Progenitor cell of endocrine pancreas (in vitro differentiated cells): ENCODE results near the gene SLCO1B3. TPM values are rescaled to one million over a fixed set of nuclear protein-coding genes. Genes with fewer than 3 reads are reported as not detected.

Source experiments
- DNase-seq: peaks from one replicate; pipeline ENCODE4 v3.0.0; 2021; ENCODE audit warnings: low spot score; ENCODE audit not compliant: unreplicated experiment
- H3K27ac Mint-ChIP-seq: 2 replicates; pipeline ENCODE4 v1.8.0; 2021; ENCODE audit warnings: mild to moderate bottlenecking, moderate library complexity, mixed read lengths
- H3K27me3 Mint-ChIP-seq: 2 replicates; pipeline ENCODE4 v1.8.0; 2021; ENCODE audit warnings: mixed read lengths
- H3K36me3 Mint-ChIP-seq: 2 replicates; pipeline ENCODE4 v1.8.0; 2022; ENCODE audit warnings: mixed read lengths; ENCODE audit not compliant: insufficient read depth
- H3K4me1 Mint-ChIP-seq: 2 replicates; pipeline ENCODE4 v1.8.0; 2021; ENCODE audit warnings: low read depth, mixed read lengths
- H3K4me3 Mint-ChIP-seq: 2 replicates; pipeline ENCODE4 v1.8.0; 2021; ENCODE audit warnings: low read depth, mild to moderate bottlenecking, moderate library complexity, mixed read lengths
- H3K9me3 Mint-ChIP-seq: 2 replicates; pipeline ENCODE4 v1.8.0; 2021; ENCODE audit warnings: low read depth, mixed read lengths
- CTCF ChIP-seq: fragments of 200-600 bp; sonication (generic); IDR thresholded peaks from one replicate; pipeline ENCODE4 v1.5.0; 2021; ENCODE audit warnings: antibody characterized with exemption, mild to moderate bottlenecking; ENCODE audit not compliant: unreplicated experiment
- total RNA-seq: library from RNA; stranded (reverse); gene quantifications from 2 replicates; pipeline ENCODE4 v1.2.1, GENCODE V29; 2021

Gene SLCO1B3
- total RNA-seq, 1 donor from 2014 or later = not detected

GRCh38 chr12:20830456-20830855, 20.0 kb downstream of the SLCO1B3 start:
- Mint-ChIP-seq H3K9me3 (peaks cover 3% of the 10 kb centered on the region), H3K27ac (no peak overlapping the region), H3K4me3 (no peak overlapping the region), H3K27me3 (no peaks in the 10 kb centered on the region), H3K36me3 (no peaks in the 10 kb centered on the region), H3K4me1 (peaks cover 14% of the 10 kb centered on the region)
- DNase-seq = no peak
- TF ChIP-seq CTCF = no peak

GRCh38 chr12:20832911-20833310, 22.4 kb downstream of the SLCO1B3 start:
- Mint-ChIP-seq H3K27ac (no peak overlapping the region), H3K4me3 (no peak overlapping the region), H3K27me3 (no peaks in the 10 kb centered on the region), H3K9me3 (peaks cover 7% of the 10 kb centered on the region), H3K4me1 (peaks cover 14% of the 10 kb centered on the region), H3K36me3 (no peaks in the 10 kb centered on the region)
- no peak for TF ChIP-seq CTCF
- DNase-seq = no peak

GRCh38 chr12:20852649-20853048, 42.1 kb downstream of the SLCO1B3 start:
- no peaks in the 10 kb centered on the region for H3K4me1 Mint-ChIP-seq
- DNase-seq = no peak
- H3K9me3 Mint-ChIP-seq = peaks cover 8% of the 10 kb centered on the region
- TF ChIP-seq CTCF = no peak
- H3K4me3 Mint-ChIP-seq = no peak overlapping the region
- no peaks in the 10 kb centered on the region for H3K27me3 Mint-ChIP-seq
- H3K36me3 Mint-ChIP-seq = no peaks in the 10 kb centered on the region
- H3K27ac Mint-ChIP-seq = no peak overlapping the region

GRCh38 chr12:20863056-20863455, 52.6 kb downstream of the SLCO1B3 start:
- Mint-ChIP-seq H3K27ac (no peak overlapping the region), H3K9me3 (no peaks in the 10 kb centered on the region), H3K27me3 (no peaks in the 10 kb centered on the region), H3K4me3 (no peak overlapping the region), H3K36me3 (no peaks in the 10 kb centered on the region), H3K4me1 (no peaks in the 10 kb centered on the region)
- no peak for DNase-seq
- peak; percentile 18 for TF ChIP-seq CTCF

- H3K9me3 Mint-ChIP-seq = peaks cover 3% of the 10 kb centered on the region
- DNase-seq = no peak
- no peak for TF ChIP-seq CTCF
- H3K4me1 Mint-ChIP-seq = no peaks in the 10 kb centered on the region
- no peak overlapping the region for H3K27ac Mint-ChIP-seq
- H3K4me3 Mint-ChIP-seq = no peak overlapping the region
- no peaks in the 10 kb centered on the region for H3K36me3 Mint-ChIP-seq
- H3K27me3 Mint-ChIP-seq = no peaks in the 10 kb centered on the region
Measured at GRCh38 chr12:20865873-20866272, 55.4 kb downstream of the SLCO1B3 start.
